GM10248 (cell line): ENCODE measurements around the gene WDR81.

Experiments used
- CTCF ChIA-PET: fragments of 300-600 bp; sonication (Branson Sonifier 250); formaldehyde crosslinking; extraction: SDS; loops from one replicate; lab custom pipeline; 2021; ENCODE audit warnings: antibody characterized with exemption; lab: Yijun Ruan, JAX
- POLR2A ChIA-PET: fragments of 350-650 bp; sonication (Branson Sonifier 250); formaldehyde crosslinking; extraction: SDS; loops from one replicate; lab custom pipeline; 2020; ENCODE audit warnings: antibody characterized with exemption; lab: Yijun Ruan, JAX
- DNase-seq: peaks from one replicate; pipeline ENCODE4 v3.0.0; 2012; ENCODE audit errors: extremely low spot score
- TF ChIP-seq, protein P1 (sequence below): IDR thresholded peaks from 2 replicates; pipeline ENCODE4 v1.5.1; 2012; ENCODE audit warnings: mild to moderate bottlenecking, low read depth; ENCODE audit errors: extremely low read depth, missing control alignments, control extremely low read depth

WDR81 gene

DNA sequence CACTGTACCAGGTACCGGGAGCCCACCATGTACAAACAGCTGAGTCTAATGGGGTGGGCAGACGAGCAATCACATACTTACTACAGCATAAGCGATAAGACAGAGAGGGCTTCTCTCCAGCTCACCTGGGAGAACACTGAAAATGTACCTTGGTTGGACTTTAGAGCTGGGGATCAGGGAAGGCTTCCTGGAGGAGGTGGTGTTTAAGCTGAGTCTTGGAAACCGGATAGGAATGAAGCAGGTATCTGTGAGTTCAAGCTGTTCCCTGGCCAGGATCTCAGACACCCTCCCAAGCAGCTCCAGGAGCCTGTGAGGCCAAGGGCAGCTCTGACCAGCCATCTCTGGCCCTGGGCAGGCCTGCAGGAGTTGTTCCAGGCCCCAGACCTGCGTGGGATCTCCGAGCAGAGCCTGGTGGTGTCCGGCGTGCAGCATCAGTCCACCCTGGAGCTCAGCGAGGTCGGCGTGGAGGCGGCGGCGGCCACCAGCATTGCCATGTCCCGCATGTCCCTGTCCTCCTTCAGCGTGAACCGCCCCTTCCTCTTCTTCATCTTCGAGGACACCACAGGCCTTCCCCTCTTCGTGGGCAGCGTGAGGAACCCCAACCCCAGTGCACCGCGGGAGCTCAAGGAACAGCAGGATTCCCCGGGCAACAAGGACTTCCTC is 29.4 kb downstream of the WDR81 start:
- CTCF ChIA-PET, result interaction anchor here (1.3 kb wide), 1 partner anchor 9 kb away, joined by 3 read pairs; no protein-coding TSS in a partner anchor
- DNase-seq, result no peak
- POLR2A ChIA-PET, result no interaction called here
- TF ChIP-seq, protein P1, sequence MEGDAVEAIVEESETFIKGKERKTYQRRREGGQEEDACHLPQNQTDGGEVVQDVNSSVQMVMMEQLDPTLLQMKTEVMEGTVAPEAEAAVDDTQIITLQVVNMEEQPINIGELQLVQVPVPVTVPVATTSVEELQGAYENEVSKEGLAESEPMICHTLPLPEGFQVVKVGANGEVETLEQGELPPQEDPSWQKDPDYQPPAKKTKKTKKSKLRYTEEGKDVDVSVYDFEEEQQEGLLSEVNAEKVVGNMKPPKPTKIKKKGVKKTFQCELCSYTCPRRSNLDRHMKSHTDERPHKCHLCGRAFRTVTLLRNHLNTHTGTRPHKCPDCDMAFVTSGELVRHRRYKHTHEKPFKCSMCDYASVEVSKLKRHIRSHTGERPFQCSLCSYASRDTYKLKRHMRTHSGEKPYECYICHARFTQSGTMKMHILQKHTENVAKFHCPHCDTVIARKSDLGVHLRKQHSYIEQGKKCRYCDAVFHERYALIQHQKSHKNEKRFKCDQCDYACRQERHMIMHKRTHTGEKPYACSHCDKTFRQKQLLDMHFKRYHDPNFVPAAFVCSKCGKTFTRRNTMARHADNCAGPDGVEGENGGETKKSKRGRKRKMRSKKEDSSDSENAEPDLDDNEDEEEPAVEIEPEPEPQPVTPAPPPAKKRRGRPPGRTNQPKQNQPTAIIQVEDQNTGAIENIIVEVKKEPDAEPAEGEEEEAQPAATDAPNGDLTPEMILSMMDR, result no peak

DNA sequence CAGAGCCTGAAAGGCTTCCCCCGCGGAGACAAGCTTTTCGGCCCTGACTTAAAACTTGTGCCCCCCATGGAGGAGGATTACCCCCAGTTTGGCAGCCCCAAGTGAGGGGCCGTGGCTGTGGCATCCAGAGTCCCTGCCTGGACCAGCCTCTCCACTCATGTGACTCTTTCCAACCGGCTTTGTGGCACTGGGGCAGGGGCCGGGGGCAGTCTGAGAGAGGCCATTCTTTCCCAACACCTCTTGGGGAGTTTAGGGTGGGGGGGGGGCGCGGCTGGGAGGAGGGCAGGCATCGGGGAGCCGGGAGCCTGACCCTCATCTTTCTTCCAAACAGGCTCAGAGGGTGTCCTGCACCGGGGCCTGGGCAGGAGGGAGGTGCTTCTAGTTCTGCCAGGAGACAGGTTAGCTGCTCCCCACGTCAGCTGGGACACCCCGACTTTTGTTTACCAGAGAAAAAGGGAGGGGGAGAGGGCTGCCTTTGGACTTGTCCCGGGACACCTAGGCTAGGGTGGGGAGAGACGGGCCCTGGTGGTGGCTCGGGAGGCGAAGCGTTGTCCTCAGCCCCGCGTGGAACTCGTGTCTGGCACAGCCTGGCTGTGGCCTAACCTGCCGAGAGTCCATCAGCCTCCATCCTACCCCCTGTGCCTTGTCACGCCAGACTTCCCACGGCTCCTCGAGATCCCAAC is 30.1 kb downstream of the WDR81 start:
- CTCF ChIA-PET, result interaction anchor here (1.4 kb wide), 1 partner anchor 35 kb away, joined by 3 read pairs; no protein-coding TSS in a partner anchor
- POLR2A ChIA-PET, result interaction anchor here (0.7 kb wide), 1 partner anchor 18 kb away, joined by 3 read pairs; no protein-coding TSS in a partner anchor
- TF ChIP-seq, protein P1, result no peak
- no peak for DNase-seq

DNA sequence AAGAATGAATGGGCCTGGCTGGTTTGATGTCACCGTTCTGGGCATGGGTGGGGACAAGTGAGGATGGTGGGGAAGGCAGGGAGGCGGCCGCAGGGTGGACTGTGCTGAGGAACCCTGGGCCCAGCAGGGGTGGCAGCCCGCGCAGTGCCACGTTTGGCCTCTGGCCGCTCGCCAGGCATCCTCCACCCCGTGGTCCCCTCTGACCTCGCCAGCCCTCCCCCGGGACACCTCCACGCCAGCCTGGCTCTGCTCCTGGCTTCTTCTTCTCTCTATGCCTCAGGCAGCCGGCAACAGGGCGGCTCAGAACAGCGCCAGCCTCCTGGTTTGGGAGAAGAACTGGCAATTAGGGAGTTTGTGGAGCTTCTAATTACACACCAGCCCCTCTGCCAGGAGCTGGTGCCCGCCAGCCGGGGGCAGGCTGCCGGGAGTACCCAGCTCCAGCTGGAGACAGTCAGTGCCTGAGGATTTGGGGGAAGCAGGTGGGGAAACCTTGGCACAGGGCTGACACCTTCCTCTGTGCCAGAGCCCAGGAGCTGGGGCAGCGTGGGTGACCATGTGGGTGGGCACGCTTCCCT is 30.8 kb downstream of the WDR81 start:
- TF ChIP-seq, protein P1, result no peak
- ChIA-PET POLR2A (interaction anchor here (0.7 kb wide), 1 partner anchor 19 kb away, joined by 3 read pairs; no protein-coding TSS in a partner anchor), CTCF (interaction anchor here (1.4 to 1.6 kb wide), 2 partner anchors 15 to 36 kb away, joined by 3 to 4 read pairs; no protein-coding TSS in a partner anchor)
- no peak for DNase-seq

DNA sequence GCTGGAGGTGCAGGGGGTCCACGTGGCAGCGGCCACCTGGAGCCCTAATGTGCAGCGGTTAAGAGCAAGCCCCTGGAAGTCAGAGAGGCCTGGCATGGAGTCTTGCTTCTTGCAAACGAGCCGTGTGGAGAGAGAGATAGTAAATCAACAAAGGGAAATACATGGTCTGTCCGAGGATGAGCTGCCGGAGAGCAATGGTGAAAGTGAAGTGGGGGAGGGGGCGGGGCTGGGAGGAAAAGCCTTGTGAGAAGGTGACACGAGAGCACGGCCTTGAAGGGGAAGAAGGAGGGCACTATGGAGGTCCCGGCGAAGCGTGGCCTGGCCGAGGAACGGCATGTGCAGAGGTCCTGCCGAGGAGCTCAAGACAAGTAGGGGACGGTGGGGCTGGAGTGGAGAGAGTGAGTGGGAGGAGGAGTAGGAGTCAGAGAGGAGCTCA is 31.3 kb downstream of the WDR81 start:
- CTCF ChIA-PET, result interaction anchor here (1.4 to 1.6 kb wide), 2 partner anchors 14 to 36 kb away, joined by 3 to 4 read pairs; no protein-coding TSS in a partner anchor
- DNase-seq, result no peak
- TF ChIP-seq, protein P1, result no peak
- POLR2A ChIA-PET, result no interaction called here

DNA sequence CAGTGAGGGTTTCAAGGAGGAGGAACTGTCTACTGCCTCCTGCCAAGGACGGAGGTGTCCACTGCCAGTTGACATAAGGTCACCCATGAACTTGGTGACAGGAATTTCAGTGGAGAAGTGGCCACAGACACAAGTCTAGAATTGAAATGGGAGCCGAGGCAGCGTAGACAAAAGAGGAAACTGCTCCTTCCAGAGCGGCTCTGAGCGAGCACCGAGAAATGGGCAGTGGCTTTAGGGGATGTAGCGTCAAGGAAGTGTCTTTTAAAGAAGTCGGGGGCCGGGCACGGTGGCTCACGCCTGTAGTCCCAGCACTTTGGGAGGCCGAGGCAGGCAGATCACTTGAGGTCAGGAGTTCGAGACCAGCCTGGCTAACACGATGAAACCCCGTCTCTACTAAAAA is 34.3 kb downstream of the WDR81 start:
- TF ChIP-seq, protein P1, result no peak
- ChIA-PET CTCF (no interaction called here), POLR2A (no interaction called here)
- DNase-seq, result no peak

DNA sequence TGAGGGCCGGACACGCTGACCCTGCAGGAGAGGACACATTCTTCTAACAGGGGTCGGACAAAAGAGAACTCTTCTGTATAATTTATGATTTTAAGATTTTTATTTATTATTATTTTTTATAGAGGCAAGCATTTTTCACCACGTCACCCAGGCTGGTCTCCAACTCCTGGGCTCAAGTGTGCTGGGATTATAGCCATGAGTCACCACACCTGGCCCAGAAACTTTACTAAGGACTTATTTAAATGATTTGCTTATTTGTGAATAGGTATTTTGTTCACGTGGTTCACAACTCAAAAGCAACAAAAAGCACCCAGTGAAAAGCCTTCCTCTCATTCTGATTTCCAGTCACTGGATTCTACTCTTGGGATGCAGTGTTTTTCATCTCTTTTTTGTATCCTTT is 35.0 kb downstream of the WDR81 start:
- ChIA-PET POLR2A (no interaction called here), CTCF (no interaction called here)
- TF ChIP-seq, protein P1, result no peak
- DNase-seq, result no peak
